ENCODE data around the gene WNK2. TPM values are rescaled to one million over a fixed set of nuclear protein-coding genes. Genes with fewer than 3 reads are reported as not detected.

The WNK2 gene
- total RNA-seq, 1 donor from 2014 or later: 0.92 TPM

DNA sequence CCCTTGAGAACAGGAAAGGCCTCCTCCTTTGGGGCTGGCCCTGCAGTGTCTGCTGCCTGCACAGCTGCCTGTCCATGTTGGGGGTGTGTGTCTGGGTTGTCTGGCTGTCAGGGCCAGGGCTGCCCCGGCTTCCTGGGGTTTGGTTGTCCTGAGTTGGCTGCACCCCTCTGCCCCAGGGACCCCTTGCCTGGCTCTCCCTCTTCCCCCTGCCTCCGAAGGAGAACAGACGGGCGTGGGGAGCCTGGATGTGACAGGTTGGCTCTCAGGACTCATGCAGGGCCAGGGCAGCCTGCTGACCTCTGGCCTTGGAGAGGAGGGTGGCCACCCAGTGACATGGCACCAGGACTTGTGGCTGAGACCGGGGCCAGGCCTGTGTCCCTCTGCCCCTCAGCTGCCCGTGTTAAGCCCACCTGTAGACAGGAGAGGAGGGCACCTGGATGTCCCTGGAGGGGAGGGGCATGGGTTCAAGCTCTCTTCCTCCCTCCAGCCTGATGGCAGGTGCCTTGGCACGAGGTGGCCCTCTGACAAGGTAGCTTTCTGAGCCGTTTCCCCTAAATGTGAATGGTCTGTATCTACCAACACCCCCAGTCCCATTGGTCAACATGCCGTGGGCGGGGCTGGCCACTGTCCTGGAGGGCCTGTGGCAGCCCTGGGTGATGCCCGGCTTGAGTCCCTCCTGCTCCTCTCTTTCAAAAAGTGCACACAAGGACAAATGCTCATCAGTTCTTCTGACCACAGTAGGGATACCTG lies 34.9 kb downstream of the WNK2 start:
- no peak for ATAC-seq

DNA sequence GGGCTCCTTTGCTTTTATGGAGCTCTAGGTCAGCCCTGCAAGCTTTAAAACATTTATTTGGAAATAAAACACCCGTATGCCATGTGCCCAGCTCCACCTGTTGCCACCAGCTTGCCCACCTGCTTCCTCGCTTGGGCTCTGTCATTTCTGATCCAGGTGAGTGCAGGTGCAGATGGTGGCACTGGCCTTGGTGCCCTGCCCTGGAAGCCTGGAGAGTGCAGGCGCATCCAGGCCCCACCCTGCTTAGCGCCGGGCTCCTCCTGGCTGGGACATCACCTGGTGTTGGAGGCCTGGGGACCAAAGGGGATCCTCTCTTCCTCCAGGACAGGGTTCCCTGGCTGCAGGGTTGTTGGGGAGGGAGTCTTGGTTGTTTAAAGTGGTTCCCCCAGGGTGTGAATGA lies 35.8 kb downstream of the WNK2 start:
- no peak for ATAC-seq

DNA sequence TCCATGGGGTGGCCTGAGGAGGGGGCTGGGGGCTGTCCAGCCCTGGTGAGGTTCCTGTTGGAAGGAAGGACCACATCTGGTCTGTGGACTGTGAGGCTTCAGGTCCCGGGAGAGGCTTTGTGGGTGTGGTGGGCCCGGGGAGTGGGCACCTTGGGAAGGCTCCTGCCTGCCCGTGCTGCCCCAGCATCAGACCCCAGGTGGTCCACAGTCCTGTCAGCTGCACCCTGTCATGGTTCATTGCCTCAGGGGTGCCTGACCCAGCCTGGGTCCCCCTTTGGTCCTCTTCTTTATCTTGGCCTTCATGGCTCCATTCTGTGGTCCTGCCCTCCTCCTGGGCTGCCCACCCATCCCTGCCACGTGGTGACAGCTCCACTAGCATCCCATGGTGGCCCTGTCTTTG lies 36.7 kb downstream of the WNK2 start:
- ATAC-seq: no peak

DNA sequence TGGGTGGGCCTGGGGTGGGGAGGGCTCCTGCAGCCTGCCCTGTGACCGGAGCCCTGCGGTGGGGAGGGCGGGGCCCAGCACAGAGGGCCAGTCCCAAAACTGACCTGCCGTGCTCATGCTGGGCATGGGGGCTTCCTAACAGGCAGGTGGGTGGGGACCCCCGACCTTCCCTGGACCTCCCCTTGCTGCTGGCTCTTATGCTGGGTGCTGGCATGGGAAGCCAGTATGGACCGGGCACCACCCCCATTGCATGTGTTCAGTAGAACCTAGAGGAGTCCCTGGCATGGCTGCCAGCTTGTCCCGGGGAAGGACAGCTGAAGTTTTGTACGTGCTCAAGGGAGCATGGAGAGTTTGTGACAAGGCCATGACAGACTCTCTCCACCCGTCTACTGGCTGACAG lies 37.1 kb downstream of the WNK2 start:
- no peak for ATAC-seq

DNA sequence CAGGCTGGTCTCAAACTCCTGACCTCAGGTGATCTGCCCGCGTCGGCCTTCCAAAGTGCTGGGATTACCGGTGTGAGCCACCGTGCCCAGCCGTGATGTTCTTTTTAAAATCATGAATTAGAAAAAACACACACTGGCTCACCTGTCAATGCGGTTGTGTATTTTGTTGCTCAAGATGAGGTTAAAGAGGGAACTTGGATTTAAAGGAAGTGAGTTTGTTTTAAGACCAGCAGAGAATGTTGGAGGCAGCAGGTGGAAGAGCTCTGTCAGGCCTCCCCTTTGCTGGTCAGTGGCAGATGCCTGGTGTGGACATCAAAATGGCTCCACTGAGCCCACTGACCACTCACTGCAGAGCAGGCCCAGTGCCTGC lies 38.9 kb downstream of the WNK2 start:
- no peak for ATAC-seq

DNA sequence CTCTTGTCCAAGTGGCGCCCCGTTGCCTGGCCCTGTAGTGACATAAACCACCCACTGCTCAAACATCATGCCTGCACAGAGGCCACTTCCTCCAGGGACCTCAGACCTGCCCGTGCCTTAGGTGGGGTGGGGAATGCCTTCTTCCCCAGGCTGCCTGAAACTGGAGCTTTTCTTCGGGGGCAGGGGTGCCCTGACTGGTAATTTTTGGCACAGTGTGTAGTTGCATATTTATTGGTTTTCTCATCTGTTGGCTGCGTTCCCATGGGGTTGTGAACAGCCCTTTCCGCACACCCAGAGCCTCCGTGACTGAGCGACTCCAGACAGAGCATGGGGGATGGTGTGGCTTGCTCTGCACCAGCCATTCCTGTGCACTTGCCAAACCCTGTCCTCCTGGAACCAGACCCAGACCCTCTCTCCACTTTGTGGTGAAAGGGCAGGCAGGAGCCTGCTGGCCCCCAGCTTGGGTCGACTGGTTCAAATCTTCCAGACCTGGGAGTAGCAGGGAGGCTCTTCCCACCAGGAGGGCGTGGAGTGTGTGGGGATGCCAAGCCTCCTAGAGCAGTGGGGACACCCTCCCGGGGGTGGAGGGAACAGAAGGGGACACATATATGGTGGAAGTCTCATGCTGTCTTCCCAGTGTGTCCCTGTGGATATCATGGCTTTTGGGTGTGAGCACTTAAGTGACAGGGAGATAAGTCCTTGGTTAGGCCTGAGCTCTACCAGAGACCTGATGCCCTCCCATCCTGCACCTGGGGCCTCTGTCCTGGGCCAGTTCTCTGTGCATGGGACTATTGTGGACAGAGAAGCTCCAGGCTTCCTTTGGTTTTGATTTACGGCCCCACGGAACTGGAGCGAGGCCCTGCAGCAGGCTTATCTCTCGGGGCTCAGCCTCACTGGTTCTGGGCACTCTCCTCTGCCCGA lies 39.6 kb downstream of the WNK2 start:
- ATAC-seq: peak; percentile 53

DNA sequence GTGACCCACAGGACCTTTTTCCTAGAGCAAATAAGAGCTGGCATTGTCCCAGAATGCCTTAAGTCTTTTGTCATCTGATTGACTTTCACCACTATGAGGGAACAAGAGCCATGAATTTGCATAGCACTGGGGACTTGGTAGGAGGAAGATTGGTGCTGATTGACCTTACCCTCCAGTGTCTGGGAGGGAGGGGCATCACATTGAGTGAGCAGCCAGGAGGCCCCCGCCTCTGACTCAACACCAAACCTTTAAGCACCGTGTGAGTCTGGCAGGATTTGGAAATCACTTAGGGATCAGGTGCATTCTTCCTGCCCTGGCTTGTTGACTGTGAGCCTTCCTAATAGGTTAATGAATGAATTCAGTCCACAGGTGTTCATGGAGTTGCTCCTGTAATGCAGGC lies 40.7 kb downstream of the WNK2 start:
- ATAC-seq: peak; percentile 88

DNA sequence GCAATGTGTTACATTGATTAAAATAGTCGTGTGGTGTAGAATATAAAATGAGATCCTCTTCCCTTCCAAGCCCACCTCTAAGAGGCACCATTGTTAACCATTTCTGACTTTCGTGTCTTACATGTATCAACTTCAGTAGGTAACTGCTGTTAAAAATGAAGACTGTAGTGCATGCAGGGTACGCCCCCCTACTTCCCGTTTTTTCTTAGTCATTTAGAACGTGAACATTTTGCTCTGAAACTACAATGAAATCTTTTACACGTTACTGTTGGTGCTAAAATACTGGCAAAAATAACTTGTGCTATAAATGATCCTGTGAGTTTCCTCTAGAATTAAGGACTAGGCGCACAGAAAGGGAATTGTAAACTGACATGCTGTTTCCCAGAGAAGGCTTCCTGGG lies 41.5 kb downstream of the WNK2 start:
- no peak for ATAC-seq

DNA sequence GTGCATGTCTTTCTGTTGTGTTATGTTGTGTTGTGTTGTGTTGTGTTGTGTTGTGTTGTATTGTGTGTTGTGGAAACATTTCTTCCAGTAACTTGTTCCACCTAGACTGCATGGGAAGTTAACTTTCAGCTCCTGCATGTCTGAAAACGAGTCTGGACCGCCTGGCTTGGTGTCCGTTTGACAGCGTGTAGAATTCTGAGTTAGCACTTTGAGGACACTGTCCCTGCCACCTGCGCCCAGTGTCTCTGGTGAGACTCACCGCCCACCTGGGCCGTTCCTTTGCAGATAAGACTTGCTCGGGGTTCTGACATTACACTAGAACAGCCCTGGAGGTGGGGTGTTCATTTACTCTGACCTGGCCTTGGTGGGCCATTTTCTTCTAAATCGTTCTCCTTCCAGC lies 42.0 kb downstream of the WNK2 start:
- ATAC-seq: no peak

DNA sequence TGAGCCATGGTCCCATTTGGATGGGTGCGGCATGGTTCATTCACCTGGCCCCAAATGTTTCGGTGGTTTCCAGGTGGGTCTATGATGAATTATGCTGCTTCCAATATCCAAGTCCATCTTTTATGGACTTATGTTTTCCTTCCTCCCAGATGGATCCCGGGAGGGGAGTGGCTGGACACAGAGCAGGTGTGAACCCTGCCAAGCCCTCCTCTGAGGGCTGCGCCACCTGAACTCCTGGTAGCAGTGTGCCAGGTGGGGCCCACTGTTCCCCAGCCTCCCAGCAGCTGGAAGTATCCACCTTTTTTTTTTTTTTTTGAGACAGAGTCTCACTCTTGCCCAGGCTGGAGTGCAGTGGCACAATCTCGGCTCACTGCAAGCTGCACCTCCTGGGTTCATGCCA lies 42.9 kb downstream of the WNK2 start:
- no peak for ATAC-seq

DNA sequence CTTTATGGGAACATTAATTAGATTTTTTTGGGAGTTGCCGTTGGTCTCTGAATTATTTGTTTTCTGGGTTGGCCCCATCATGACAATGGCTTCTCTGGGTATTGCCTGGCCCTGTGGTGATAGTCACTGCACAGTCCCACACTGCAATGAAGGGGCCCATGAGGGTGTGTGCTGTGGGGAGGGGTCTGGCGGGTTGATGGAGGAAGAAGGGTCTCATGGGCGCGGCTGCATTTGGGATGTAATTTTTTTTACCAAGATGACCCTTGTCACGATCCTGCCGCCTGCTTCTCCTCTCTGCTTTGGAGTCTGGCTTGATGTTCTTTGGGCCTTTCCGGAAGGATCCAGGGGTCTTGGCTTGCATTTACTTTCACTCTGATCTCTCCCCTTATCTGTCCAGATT lies 44.1 kb downstream of the WNK2 start:
- ATAC-seq: no peak

DNA sequence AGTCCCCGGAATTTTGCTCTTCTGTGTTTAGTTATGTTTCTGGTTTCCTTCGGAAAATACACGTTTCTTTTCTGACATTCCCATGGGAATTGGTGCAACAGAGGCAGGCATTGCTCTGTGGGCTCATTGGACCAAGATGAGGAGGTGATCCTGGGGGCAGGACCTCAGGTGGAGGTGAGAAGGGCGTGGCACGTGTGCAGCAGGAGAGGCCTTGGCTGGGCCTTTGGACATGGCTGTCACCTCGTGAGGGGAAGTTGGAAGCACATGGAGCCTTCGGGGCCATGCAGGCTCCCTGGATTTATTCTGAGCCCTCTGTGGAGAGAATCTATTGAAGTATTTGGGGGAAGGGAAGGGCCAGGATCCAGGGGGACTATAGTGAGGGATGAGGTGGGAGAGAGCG lies 44.5 kb downstream of the WNK2 start:
- ATAC-seq: no peak

DNA sequence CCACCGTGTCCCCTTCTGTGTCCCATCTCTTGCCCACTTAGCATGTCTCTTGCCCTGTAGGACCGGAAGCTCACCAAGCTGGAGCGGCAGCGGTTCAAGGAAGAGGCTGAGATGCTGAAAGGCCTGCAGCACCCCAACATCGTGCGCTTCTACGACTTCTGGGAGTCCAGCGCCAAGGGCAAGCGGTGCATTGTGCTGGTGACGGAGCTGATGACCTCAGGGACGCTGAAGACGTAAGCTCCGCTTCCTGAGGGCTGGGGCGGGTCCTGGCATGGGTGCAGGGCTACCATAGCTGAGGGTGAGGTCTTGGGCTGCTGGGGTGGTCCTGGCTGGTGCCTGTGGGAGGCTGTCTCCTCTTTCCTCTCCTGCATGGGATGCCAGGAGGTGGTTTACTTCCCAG lies 45.7 kb downstream of the WNK2 start:
- ATAC-seq: no peak

DNA sequence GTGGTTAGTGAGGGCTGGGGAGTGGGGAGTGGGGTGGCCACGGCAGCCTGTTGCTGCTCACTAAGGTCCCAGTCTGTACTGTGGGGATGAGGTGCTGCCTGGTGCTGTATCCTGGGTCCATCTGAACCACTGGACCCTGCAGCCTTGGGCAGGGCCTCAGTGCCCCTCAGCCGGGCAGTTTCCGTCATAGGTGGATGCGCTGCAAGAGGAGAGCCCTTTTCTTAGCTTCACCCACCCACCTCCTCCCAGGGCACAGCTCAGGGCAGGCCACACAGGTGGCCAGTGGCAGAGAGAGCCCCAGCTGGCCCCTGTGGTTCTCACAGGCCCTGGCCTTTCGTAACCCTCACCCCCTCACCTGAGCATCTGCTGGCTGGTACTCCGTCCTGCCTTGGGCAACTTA lies 46.2 kb downstream of the WNK2 start:
- no peak for ATAC-seq

DNA sequence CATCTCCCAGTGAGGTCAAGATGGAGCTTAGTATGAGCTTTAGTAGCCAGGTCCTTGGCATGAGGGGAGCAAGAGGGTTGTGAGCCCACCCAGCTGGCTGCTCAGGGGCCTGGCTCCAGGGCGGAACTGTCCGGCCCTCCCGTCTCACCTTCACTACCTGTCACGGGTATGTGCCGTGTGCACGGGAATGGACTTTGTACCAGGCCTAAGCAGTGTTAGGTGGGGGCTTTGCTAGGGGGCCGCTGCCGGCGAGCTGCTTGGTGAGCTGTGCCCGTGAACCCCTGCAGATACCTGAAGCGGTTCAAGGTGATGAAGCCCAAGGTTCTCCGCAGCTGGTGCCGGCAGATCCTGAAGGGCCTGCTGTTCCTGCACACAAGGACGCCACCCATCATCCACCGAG lies 46.7 kb downstream of the WNK2 start:
- ATAC-seq: no peak

DNA sequence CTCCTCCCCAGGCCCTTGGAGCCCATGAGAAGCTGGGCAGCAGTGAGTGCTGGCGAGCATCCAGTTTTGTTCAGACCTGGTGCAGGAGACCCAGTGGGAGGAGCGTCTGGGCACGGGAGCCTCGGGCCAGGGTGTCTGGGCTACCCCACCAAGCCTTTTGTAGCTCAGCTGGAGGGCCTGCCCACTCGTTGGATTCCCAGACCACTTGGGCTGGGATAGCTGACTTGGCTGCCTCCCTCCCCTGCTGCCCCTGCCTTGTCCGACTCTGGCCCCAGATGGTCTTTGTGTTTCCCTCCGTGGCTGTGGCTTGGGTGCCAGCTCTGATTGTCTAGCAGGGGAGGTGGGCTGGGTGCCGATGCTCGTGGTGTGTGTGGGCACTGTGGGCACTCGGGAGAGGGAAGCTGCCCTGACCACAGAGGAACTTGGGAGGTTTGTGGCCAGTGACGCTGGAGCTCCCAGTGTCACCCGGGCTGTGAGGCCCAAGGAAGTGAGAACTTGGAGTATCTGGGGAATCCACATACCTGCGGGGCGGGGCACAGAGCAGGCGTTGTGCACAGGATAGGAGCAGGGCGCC lies 47.3 kb downstream of the WNK2 start:
- ATAC-seq: no peak

DNA sequence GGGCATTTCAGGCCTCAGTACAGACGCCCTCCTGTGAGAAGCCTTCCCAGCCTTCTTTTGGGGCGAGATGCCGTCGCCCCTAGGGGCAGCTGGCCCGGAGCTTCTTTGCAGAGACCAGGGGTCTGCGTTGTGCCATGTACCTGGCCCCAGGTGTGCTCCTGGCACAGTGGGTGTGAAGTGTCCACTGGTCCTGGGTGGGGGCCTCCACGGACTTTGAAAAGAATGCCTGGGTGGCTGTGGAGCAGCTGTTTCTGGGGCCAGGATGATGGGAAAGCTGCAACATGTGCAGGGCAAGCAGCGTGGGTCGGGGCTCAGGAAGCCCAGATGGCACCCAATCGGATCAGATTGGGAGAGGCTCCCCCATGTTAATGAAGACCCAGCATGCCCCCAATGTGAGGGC lies 47.8 kb downstream of the WNK2 start:
- no peak for ATAC-seq

DNA sequence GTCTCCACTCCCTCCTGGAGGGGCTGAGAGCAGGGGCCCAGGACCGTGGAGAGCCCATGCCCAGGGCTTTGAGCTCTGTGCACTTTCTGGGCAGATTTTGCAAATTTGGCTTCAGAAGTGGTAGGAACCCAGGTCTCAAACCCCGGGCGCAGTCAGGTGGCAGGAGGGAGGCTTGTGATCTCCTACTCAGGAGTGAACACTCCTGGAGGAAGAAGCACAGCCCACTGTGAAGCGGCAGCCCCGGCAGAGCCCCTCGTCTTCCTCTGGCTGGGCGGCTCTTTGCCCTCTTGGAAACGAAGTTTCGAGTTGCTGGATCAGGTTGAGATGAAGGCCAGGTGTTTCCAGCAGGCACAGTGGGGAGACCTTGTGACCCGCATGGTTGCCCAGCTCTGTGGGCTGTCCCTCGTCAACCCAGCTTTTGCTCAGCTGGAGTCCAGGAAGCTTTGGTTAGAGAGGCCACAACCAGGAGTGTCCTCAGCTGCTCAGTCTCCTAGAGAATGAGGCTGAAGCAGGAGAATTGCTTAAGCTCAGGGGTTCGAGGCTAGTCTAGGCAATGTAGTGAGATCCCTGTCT lies 48.5 kb downstream of the WNK2 start:
- ATAC-seq: no peak

DNA sequence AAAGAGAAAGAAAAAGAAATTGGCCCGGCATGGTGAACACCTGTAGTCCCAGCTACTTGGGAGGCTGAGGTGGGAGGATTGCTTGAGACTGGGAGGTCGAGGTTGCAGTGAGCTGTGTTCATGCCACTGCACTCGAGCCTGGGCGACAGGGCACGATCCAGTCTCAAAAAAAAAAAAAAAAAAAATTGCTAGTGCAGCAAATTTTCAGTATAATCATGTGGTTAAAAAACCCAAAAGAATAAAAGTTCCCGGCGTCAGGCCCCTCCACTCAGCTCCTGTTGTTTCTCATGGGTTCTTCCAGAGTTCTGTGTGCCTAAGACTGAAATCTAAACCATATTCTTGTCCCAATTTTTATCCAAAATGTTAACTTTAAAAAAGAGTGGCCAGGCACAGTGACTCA lies 49.1 kb downstream of the WNK2 start:
- no peak for ATAC-seq

DNA sequence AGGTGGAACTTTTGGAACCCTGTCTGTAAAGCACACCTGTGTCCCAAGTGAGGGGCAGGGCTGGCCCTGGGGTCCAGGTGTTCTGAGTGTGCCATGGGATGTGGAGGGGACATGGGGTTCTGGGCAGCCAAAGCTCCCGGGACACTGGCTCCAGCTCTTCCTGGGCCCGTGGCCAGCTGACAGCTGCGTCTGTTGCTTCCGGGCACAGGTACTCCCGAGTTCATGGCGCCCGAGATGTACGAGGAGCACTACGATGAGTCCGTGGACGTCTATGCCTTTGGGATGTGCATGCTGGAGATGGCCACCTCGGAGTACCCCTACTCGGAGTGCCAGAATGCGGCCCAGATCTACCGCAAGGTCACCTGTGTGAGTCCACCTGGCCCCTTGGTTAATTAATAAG lies 50.7 kb downstream of the WNK2 start:
- no peak for ATAC-seq

DNA sequence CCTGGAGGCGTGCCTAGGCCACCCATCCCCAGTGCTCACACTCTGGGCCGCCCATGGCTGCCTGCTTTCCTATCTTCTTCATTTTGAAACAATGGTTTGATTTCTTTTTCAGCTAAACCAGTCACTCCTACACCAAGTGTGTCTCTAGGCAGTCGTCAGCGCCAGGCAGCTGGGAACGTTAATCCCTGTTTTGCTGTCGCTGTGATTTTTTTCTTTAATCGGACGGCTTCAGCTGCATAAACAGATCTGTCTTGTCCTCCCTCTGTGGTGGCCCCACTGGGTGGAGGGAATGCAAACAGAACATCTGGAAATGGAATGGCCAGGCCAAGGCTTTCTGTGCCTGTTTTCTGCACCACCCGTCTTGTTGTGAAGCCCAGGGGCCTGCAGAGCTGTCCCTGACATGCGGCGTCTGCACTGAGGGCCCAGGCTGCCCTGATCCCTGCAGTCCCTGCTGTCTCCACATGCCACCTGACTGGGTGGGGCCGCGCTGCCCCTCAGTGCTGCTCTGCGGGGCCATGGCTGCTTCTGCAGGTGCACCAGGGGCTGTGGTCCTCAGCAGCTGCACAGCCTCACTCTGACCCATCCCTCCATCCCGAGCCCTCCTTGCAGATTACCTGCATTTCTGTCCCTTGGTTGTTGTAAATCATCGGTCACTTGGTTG lies 51.5 kb downstream of the WNK2 start:
- no peak for ATAC-seq

DNA sequence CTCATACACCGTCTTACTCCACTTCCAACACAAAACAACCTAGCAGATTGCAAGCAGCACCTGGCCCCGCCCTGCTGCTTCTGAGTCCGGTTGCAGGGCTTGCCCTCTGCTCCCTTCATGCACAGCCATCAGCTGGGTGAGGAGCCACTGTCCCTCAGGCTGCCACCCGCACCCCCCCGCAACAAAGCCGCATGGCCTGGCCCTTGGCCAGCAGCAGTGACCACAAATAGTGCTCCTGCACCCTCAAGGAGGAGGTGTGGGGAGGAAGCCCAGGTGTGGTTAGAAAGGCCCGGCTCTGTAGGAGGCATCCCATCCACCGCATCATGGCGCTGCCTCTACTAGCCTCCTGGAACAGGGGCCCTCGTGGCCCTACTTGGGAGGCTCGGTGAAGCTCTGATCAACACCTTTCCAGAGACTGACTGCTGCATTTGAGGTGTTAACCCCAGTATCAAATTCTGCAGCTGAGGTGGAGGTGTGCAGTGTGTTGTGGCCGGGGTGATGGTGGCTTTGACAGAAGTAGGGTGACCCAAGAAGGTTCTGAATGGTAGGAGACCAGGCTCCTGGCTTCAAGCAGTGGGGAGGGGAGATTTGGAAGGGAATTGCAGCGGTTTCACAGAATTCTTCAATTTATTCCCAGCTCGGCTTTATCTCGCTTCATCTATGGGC lies 52.7 kb downstream of the WNK2 start:
- ATAC-seq: no peak

All from esophagus mucosa (tissue), 1 donor.